ENCODE measurements around the gene ZXDC. TPM values are rescaled to one million over a fixed set of nuclear protein-coding genes. Genes with fewer than 3 reads are reported as not detected.

The ZXDC gene
- total RNA-seq, 1 donor from 2014 or later: 36.8 TPM

DNA sequence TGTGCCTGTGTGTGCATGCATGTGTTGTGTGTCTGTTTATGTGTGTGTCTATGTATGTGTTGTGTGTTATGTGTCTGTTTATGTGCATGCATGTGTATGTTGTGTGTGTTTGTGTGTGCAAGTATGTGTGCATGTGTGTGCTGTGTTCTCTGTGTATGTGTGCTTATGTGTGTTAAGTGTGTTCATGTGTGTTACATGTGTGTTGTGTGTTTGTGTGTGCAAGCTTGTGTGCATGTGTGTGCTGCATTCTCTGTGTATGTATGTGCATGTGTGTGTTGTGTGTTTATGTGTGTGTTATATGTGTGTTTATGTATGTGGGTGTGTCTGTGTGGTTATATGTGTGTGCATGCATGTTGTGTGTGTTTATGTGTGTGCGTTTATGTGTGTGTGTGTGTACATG lies 27.0 kb upstream of the ZXDC start:
- DNase-seq (ENCODE audit: extremely low spot score in 2 of 2): no peak
- intact Hi-C loops (cut with DNase I): no loop called here
- no peak for TF ChIP-seq POLR2A (IDR thresholded peaks at IDR 0.05)
- TF ChIP-seq, protein P1, sequence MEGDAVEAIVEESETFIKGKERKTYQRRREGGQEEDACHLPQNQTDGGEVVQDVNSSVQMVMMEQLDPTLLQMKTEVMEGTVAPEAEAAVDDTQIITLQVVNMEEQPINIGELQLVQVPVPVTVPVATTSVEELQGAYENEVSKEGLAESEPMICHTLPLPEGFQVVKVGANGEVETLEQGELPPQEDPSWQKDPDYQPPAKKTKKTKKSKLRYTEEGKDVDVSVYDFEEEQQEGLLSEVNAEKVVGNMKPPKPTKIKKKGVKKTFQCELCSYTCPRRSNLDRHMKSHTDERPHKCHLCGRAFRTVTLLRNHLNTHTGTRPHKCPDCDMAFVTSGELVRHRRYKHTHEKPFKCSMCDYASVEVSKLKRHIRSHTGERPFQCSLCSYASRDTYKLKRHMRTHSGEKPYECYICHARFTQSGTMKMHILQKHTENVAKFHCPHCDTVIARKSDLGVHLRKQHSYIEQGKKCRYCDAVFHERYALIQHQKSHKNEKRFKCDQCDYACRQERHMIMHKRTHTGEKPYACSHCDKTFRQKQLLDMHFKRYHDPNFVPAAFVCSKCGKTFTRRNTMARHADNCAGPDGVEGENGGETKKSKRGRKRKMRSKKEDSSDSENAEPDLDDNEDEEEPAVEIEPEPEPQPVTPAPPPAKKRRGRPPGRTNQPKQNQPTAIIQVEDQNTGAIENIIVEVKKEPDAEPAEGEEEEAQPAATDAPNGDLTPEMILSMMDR (IDR thresholded peaks at IDR 0.05): no peak
- TF ChIP-seq POLR2AphosphoS5 (IDR thresholded peaks at IDR 0.05; ENCODE audit: insufficient read depth in 1 of 2, low read depth in 1 of 2): no peak
- no peaks in the 10 kb centered on the region for H3K9me3 ChIP-seq
- H3K27ac ChIP-seq: no peak overlapping the region
- H3K4me1 ChIP-seq: no peaks in the 10 kb centered on the region
- no peaks in the 10 kb centered on the region for H3K27me3 ChIP-seq
- no peaks in the 10 kb centered on the region for H3K36me3 ChIP-seq
- H3K4me3 ChIP-seq: no peak overlapping the region

DNA sequence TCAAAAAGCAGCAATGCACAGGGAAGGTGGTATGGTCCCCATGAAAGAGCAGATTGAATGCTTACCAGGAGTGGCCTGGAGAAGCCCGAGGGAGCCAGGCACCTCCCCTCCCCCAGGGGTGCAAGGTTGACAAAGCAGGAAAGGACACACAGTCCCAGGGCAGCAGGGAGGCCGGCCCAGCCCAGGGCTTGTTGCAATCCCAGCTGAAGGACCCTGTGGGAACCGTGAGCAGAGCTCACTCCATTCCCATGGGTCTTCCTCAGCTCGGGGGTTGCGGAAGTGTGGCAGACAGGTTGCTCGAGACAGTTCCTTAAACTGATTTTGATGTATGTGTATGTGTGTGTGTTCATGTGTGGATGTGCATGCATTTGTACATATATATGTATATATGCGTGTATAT lies 26.0 kb upstream of the ZXDC start:
- intact Hi-C loops (cut with DNase I): no loop called here
- DNase-seq (ENCODE audit: extremely low spot score in 2 of 2): no peak
- Histone ChIP-seq H3K27me3 (no peaks in the 10 kb centered on the region), H3K4me1 (no peaks in the 10 kb centered on the region), H3K9me3 (no peaks in the 10 kb centered on the region), H3K36me3 (no peaks in the 10 kb centered on the region), H3K27ac (no peak overlapping the region), H3K4me3 (no peak overlapping the region)
- TF ChIP-seq POLR2AphosphoS5 (IDR thresholded peaks at IDR 0.05; ENCODE audit: insufficient read depth in 1 of 2, low read depth in 1 of 2) (no peak), POLR2A (IDR thresholded peaks at IDR 0.05) (no peak)
- TF ChIP-seq, protein P1 (IDR thresholded peaks at IDR 0.05): no peak

DNA sequence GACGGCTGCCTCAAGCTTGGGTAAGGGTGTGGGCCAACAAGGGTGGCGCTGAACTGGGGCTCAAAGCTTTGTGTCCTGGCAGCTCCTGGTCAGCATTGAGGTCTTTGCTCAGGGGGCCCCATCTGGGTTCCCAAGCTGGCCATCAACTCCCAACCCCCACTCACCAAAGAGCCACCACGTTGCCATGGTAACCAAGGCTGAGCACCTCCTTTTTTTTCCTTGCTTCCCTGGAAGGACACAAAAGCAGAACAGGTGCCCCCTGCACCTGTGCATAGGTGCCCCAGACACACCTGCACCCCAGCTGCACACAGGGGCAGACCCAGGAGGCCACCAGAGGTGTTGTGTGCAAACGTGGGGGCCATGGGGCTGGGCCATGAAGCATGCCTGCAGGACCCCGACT lies 25.4 kb upstream of the ZXDC start:
- intact Hi-C loops (cut with DNase I): no loop called here
- no peaks in the 10 kb centered on the region for H3K9me3 ChIP-seq
- H3K4me1 ChIP-seq: no peaks in the 10 kb centered on the region
- H3K4me3 ChIP-seq: no peak overlapping the region
- TF ChIP-seq POLR2A (IDR thresholded peaks at IDR 0.05) (no peak), POLR2AphosphoS5 (IDR thresholded peaks at IDR 0.05; ENCODE audit: insufficient read depth in 1 of 2, low read depth in 1 of 2) (no peak)
- TF ChIP-seq, protein P1 (IDR thresholded peaks at IDR 0.05): no peak
- no peak for DNase-seq (ENCODE audit: extremely low spot score in 2 of 2)
- H3K36me3 ChIP-seq: no peaks in the 10 kb centered on the region
- no peaks in the 10 kb centered on the region for H3K27me3 ChIP-seq
- H3K27ac ChIP-seq: no peak overlapping the region

DNA sequence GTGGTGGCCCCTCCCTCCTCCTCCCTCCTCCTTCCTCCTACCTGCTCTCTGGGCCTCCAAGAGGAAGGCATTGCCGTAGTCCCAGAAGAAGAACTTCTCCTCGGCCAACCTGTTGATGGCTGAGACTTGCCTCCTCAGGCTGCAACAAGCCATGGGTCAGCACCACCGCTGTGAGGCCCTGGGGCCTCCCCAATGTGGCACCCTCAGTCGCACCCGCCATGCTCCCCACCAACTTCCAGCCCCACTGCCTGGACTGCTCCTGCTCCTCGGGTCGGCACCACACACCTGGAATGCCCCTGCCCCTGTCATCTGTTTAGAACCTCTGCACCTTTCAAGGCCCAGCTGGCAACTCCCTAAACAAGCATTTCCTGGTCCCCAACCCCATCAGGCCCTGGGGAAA lies 24.3 kb upstream of the ZXDC start:
- H3K36me3 ChIP-seq: no peaks in the 10 kb centered on the region
- no peak overlapping the region for H3K4me3 ChIP-seq
- no peaks in the 10 kb centered on the region for H3K9me3 ChIP-seq
- no peaks in the 10 kb centered on the region for H3K4me1 ChIP-seq
- TF ChIP-seq, protein P1 (IDR thresholded peaks at IDR 0.05): no peak
- no peak for DNase-seq (ENCODE audit: extremely low spot score in 2 of 2)
- no peaks in the 10 kb centered on the region for H3K27me3 ChIP-seq
- no peak overlapping the region for H3K27ac ChIP-seq
- intact Hi-C loops (cut with DNase I): no loop called here

DNA sequence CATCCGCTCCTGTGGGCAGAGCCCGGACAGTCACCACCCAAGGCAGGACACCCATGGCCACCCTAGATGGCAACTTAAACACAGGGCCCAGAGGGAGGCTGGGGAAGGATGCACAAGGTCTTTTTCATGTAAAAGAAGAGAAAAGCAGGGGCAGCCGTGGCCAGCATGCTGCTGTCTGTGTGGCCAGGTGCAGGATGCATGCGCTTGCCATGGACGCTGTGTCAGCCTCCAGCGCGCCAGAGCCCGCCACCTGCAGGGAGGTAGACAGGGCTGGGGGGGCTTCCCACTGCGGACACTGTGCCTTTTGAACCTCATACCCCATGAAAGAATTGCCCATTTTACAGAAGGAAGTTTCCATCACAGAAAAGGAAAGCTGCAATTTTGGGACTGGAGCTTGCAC lies 23.7 kb upstream of the ZXDC start:
- no peaks in the 10 kb centered on the region for H3K36me3 ChIP-seq
- no peak overlapping the region for H3K27ac ChIP-seq
- intact Hi-C loops (cut with DNase I): no loop called here
- H3K4me3 ChIP-seq: no peak overlapping the region
- H3K27me3 ChIP-seq: no peaks in the 10 kb centered on the region
- TF ChIP-seq POLR2AphosphoS5 (IDR thresholded peaks at IDR 0.05; ENCODE audit: insufficient read depth in 1 of 2, low read depth in 1 of 2): no peak
- no peak for TF ChIP-seq POLR2A (IDR thresholded peaks at IDR 0.05)
- TF ChIP-seq, protein P1 (IDR thresholded peaks at IDR 0.05): no peak
- no peaks in the 10 kb centered on the region for H3K4me1 ChIP-seq
- no peak for DNase-seq (ENCODE audit: extremely low spot score in 2 of 2)
- no peaks in the 10 kb centered on the region for H3K9me3 ChIP-seq
